SU-DHL-6 (cell line): ENCODE measurements around the gene BEST2.

Experiments
- CTCF ChIP-seq: fragments of 200-600 bp; sonication (generic); IDR thresholded peaks from one replicate; pipeline ENCODE4 v1.5.1; 2017; ENCODE audit warnings: antibody characterized with exemption, mild to moderate bottlenecking, low read length, moderate library complexity; ENCODE audit not compliant: insufficient read depth, poor library complexity, severe bottlenecking
- EZH2phosphoT487 ChIP-seq: fragments of 200-600 bp; sonication (generic), shearing (Covaris generic); conservative IDR thresholded peaks from 2 replicates; pipeline ENCODE4 v1.6.1; 2018; ENCODE audit warnings: mild to moderate bottlenecking, antibody characterized with exemption, low read length, moderate library complexity, mixed read lengths

GRCh38 chr19:12705169-12705568 lies 46.4 kb upstream of the BEST2 start:
- no peak for TF ChIP-seq CTCF
- TF ChIP-seq EZH2phosphoT487, result no peak
